Renal pelvis (tissue), 4 donors: ENCODE data around the gene EPHB1. TPM values are rescaled to one million over a fixed set of nuclear protein-coding genes. Genes with fewer than 3 reads are reported as not detected.

Experiments used
- DNase-seq: peaks from one replicate; pipeline ENCODE4 v3.0.0-alpha.2; 2013
- polyA plus RNA-seq, 3 donors: library from polyadenylated mRNA; unstranded; fragments of 120-200 nt; gene quantifications; one replicate each; pipeline ENCODE4 v1.2.1, GENCODE V29; 2013; ENCODE audit not compliant: insufficient read length in 3 of 3

EPHB1 gene
- polyA plus RNA-seq, 3 donors, result 5.2 to 6.0 (median 5.9) TPM

DNA sequence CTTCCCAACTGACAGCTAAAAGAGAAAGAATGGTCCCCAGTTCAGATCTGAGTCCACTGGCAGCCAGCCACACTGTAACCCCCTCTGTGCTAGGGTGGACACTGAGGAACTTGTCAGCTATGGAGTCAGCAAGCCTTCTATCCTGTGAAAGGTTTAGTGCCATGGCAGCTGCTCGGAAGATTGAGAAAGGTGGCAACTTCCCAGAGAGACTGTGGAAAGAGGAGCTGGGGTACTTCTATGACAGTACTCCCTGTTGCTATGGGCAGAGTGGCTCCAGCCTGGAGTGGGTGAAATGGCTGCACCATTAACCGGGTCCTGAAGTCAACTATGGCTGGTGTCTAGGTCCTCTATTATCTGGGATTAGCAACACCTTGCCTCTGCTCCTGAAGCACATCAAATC lies 447.2 kb downstream of the EPHB1 start:
- DNase-seq, result no peak

DNA sequence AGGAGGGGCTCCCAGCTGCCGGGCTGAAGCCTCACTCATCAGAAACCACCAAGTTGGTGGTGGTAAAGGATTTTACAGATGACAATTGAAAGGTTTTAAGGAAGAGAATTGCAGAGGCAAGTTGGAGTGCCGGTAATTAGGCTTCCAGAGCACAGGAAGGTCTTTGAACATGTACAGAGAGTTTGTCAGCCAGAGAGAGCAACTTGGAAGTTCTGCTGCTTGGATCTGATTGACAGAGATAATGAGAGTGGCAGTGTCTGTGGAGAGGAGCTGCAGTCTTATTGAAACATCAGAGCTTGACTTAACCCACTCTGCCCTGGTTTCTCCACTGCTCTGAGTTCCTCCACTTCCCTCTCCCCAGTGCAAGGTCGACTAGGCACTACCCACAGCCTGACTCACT lies 448.6 kb downstream of the EPHB1 start:
- no peak for DNase-seq

DNA sequence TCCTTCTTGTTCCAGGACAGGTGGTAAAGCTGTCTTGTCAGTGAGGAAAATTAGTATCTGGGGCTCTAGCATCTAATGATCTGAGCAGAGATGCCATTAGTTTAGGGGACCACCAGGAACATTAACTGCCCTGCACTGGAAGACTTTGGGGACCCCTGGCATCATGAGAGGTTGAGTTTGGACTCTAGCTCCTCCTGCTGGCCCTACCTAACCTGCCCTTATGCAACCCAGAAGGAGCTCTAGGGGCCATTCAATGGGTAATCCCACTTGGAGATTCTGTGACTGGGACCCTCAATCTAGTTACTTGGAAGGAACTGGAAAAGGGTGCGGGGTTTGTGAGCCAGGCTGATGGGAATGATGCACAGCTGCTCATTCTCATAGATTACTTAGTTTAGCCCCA lies 451.0 kb downstream of the EPHB1 start:
- no peak for DNase-seq

DNA sequence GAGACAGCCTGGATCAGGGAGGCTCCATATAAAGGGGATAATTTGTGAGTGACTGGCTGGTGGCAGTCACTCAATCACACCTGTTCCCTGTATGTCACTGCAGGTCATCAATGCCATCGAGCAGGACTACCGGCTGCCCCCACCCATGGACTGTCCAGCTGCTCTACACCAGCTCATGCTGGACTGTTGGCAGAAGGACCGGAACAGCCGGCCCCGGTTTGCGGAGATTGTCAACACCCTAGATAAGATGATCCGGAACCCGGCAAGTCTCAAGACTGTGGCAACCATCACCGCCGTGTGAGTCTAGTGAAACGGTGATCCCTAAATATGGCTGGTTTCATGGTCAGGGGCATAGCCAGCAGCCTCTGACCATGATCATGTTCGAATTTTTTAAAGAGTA lies 453.2 kb downstream of the EPHB1 start:
- DNase-seq, result no peak

DNA sequence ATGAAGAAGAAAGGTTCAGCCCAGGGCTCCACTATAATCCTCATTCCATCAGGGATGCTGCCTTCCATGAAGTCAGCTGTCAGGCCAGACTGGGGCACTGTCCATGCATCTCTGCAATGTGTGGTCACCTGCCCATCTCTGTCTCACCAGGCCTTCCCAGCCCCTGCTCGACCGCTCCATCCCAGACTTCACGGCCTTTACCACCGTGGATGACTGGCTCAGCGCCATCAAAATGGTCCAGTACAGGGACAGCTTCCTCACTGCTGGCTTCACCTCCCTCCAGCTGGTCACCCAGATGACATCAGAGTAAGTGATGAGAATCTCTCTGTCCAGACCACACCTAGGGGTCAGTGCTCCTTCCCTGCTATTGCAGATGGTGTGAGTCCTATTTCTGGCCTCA lies 454.1 kb downstream of the EPHB1 start:
- no peak for DNase-seq

DNA sequence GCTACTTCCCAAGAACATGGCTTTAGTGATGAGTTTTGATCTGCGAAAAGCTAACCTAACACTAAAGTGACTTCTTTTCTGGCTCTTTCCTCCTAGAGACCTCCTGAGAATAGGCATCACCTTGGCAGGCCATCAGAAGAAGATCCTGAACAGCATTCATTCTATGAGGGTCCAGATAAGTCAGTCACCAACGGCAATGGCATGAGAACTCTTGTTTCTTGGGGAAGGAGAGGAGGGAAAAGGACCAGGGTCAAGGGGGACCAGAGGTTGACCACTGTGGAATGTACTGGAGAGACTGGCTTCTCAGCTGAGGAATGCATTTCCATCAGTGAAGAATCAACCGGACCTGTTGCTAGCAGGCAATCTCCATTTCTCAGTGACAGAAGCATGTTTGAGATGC lies 463.9 kb downstream of the EPHB1 start:
- DNase-seq, result no peak

DNA sequence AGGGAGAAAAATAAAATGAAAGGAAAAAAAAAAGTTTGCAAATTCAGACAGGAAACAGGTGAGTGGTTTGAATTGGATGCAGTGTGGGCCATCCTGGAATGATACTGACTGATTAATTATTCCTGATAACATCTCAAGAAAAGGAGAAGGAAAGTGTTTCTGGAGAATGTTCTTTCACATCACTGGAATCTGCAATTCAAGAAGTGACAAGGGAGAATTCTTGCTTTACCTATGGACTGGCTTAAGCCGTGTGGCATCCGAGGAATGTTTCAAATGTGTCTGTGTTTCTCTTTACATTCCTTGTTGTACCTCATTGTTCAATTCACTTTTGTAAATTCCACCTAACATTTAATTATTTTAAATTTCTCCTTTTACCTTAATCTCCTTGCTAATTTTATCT lies 465.0 kb downstream of the EPHB1 start:
- no peak for DNase-seq

DNA sequence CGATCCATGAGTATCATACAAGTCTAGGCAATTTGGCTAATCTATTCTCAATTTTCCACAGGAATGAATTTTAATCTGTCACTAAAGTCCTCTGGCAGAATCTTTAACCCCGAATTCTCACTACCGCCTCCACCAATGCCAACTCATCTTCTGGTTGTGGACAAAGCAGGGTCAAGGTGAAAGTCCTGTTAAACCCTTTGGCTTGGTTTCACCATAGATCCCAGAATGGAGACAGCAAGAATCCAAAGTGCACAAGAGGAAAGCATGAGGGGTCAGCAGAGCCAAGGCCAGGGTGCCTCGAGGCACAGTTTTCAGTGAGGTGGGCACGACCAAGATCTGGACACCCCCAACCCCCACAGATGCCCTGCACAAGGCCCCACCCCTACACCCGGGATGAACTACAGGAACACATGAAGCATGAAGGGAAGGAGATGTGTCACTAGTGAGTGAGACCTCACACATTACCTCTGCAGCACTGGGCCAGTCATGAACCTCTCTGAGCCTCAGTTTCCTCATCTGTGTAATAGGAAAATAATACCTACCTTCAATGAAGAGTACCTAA lies 466.2 kb downstream of the EPHB1 start:
- no peak for DNase-seq

DNA sequence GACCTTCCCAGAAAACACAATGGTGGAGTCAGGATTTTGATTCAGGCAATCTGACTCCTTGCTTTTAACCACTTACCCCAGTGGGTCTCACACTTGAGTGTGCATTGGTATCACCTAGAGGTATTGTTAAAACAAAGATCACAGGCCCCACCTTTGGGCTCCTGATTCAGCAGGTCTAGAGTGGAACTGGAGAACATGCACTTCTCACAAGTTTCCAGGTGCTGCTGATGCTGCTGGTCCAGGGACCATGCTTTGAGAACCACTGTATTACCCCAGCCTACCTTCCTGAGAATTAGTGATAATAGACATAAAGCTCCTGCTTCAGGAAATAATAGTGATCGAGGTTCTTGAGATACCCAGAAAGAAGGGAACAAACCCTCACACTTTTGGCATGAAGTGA lies 466.9 kb downstream of the EPHB1 start:
- DNase-seq, result no peak

DNA sequence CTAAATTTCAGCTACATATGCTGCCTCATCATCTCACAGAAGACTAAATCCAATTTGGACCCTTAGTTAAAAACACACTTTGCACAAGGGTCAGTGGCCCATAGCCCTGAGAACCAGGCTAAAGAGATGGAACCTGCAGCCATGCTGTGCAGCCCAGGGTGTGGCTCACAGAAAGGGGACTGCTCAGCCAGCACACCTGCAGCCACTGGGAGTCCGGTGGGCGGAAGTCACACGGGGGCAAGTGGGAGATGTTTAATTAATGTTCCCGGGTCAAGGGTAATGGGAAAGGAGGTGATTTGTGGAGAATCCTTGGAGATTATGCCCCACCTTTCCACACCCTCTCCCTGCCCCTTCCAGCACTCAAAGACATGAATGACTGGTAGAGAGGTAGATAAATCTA lies 467.4 kb downstream of the EPHB1 start:
- DNase-seq, result no peak

DNA sequence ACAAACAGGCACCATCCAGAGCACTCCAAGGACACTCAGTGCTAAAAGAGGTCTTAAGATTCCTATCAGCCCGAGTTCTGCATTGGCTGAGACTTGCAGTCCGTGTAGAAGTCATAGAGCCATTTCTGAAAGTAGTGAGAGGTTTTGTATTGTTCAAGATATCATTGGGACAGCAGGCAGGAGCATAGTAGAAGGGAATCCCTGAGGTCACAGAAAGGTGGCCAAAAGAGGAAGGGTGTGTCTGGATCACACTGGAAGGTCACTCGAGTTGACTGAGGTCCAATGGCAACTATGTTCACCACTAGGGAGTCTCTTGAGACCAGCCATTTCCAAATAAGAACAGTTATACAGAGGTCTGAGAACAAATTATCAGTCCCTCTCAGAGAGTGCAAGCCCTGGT lies 468.3 kb downstream of the EPHB1 start:
- DNase-seq, result no peak

DNA sequence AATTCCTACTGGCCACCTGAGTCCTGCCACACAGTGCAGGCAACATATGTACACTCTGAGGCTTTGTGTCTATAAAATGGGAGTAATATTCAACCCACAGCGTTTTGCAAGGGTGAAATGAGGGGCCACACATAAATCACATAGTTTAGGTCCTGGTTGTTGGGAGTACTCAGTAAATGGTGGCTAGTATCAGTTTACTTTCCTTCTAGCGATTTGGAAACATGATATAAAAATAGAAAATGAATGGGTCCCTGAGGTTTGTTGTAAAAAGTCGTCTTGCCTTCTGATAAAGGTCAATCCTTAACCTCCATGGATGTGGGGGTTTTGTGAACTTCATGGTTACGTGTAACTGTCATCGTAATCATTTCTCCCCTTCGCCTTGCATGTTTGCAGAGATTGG lies 472.4 kb downstream of the EPHB1 start:
- DNase-seq, result no peak

DNA sequence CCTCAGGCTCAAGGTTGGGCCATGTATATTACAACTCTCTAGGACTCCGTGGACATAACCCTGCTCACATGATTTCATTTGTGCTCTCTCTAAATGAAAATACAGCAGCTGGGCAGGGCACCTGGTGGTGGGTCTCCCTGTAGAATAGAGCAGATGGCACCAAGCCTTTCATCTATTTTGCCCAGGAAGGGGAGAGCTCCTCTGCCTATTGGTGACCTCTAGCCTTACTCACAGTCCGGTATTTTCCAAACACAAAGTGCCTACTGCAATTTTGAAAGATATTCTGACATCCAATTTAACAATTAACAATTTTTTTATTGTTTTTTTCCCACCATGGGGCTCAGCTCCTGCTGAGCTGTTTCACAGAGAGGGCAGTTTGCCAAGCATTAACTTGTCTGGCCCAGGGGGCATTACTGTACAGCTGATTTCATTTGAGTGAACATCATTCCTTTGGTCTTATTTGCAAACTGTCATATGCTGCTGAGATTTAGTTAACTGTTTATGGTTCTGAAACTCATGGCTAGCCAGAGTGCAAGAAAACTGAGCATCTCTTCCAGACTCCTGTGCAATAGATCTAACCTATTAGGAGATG lies 474.0 kb downstream of the EPHB1 start:
- DNase-seq, result no peak

DNA sequence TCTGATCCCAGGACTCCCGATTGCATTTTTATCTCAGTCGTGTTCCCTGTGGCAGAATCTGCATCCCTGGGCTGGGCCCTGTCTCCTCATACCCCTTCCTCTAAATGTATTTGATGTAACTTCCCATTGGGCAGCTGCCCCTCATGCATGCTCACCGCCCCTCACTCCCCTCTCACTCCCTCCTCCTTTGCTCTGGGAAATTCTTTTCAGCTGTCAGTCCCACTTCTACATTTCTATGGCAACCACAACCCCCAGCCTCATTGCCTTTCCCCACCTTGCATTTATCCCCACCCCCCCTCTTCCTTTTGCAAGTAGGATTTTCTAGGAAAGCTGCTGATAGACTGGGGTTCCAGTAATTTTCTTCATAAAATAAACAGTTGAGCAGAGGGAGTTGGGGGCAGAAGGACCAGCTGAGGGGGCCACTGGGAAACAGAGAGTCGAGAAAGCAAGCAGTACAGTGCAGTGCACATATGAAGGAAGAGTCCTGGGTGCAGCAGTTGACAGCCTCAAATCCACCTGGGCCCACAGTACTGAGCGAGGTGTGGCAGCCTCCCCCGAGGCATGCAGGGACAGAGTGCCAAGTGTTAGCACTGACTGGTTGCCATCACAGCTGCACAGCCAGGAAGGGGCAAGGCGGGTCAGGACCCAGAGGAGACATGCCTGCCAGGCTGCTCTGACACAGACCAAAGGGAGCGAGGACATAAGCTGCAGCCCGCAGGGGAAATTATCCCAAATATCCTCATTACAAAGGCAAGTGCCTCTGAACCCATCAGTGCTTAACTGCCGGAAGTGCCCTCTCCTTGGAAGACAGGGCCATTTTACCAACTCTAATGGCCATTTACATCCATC lies 476.3 kb downstream of the EPHB1 start:
- DNase-seq, result no peak

DNA sequence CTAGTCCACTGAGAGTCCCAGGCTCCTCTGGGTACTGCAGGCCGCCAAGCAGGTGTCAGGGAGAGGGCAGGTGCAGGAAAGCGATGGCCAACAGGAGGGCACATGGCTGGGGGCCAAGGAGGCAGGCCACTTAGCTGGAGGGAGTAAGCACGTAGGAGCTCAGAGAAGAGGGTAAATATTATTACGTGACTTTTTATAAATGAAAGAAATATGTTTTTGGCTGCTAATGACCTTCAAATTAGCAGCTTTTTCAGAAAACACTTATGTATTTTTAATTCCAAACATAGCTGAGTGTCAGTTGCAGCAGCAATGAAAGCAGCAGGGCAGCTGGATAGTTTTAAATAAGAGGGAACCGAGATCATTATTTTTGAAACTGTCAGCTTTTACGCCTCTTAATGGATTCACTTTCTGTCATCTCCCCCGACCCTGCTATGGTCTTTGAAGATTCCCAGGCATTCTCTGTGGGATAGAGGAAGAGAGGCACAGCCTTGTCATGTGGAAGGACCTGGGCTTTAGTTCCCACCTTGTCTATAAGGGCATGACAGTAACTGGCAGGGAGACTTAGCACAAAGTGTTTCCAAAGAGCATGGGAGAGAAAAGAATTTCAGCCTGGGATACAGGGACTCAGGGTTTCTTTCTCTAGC lies 477.1 kb downstream of the EPHB1 start:
- peak; percentile 7 for DNase-seq

DNA sequence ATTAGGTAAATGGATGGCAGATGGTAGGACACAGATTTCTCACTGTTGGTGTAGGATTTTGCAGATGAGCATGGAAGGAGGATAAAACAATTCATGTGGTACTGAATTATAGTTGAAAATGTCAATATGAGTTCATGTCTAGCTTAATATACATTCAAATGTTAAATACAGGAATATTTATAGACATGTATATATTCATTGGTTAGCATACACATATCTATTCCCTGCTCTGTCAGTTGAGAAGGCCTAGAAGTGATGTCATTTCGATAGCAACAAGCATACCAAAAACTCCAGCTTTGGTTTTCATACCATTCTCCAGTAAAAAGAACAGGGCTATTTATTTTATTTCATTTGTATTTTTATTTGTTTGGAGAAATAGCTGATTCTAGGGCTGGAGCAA lies 497.1 kb downstream of the EPHB1 start:
- no peak for DNase-seq

DNA sequence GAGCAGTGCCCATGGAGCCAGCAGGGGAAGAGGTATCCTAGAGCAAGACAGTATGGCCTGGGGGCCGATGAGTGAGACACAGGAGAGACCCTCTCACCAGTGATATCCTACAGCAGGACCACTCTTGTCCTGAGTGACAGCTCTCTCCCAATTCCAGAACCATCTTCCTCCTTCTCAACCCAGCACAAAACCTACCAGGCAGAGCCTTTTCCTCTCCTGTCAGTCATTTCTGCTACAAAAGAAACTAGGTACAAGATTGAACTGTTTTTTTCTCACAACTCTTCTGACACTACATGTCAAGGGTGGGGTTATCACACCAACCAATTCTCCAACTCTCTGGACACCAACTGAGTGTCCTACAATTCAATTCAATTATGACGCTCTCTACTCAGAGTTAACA lies 506.6 kb downstream of the EPHB1 start:
- no peak for DNase-seq

DNA sequence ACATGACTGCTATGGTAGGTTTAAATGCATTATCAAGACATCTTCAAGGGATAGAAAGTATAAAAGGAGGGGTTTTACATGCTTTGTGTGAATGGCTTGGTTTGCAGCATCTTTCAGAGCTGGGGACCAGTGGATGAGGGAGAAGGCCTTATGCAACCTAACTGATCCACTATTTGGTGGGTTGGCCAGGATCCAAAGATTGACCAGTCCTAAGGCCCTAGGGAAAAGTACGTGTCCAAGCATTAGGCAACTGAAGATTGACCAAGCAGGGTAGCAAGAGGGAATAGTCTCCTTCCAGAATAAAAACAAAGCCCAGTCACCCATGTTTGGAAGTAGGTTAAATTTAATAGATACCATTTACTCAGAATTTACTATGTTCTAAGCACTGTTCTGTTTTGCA lies 509.3 kb downstream of the EPHB1 start:
- DNase-seq, result no peak

Other genes with a start within 250 kb of the EPHB1 start
- 1 to 10 TPM; 1.4 to 2.0 (median 1.6) TPM for gene KY, start 144.2 kb upstream of the EPHB1 start, polyA plus RNA-seq